Neural cell (in vitro differentiated cells): Measurements from ENCODE around the gene RGS6. TPM values are rescaled to one million over a fixed set of nuclear protein-coding genes. Genes with fewer than 3 reads are reported as not detected.

Experiments used
- H2AFZ ChIP-seq: fragments of 200-600, 300-800 bp; sonication (generic), shearing (Covaris generic); 2 replicates; pipeline ENCODE4 v1.6.0; 2014; ENCODE audit warnings: low read depth, mild to moderate bottlenecking, antibody characterized with exemption, low read length, moderate library complexity
- H3F3A ChIP-seq: fragments of 200-600 bp; shearing (Covaris generic); 2 replicates; pipeline ENCODE4 v1.6.1; 2016; ENCODE audit warnings: mild to moderate bottlenecking, moderate library complexity, mixed read lengths, antibody characterized with exemption, low read length; ENCODE audit not compliant: insufficient read depth, poor library complexity, severe bottlenecking
- H3K27ac ChIP-seq: fragments of 200-600, 300-800 bp; sonication (generic), shearing (Covaris generic); 2 replicates; pipeline ENCODE4 v1.5.1; 2014; ENCODE audit warnings: mild to moderate bottlenecking, low read length, moderate library complexity
- H3K27me3 ChIP-seq: fragments of 300-800, 200-600 bp; sonication (generic), shearing (Covaris generic); 2 replicates; pipeline ENCODE4 v1.6.0; 2014; ENCODE audit warnings: mild to moderate bottlenecking, low read depth, low read length, moderate library complexity; ENCODE audit not compliant: insufficient read depth
- H3K36me3 ChIP-seq: fragments of 300-800, 200-600 bp; sonication (generic), shearing (Covaris generic); 2 replicates; pipeline ENCODE4 v1.5.1; 2014; ENCODE audit warnings: mild to moderate bottlenecking, antibody characterized with exemption, low read length, moderate library complexity; ENCODE audit not compliant: insufficient read depth
- H3K4me2 ChIP-seq: fragments of 300-800, 200-600 bp; sonication (generic), shearing (Covaris generic); 2 replicates; pipeline ENCODE4 v1.6.0; 2014; ENCODE audit warnings: mild to moderate bottlenecking, low read length
- H3K4me3 ChIP-seq: fragments of 300-800, 200-600 bp; sonication (generic), shearing (Covaris generic); 2 replicates; pipeline ENCODE4 v1.5.1; 2014; ENCODE audit warnings: mild to moderate bottlenecking, low read length, moderate library complexity
- H3K79me2 ChIP-seq: fragments of 200-600 bp; shearing (Covaris generic); replicated peaks from 2 replicates; pipeline ENCODE4 v1.6.0; 2014; ENCODE audit warnings: mild to moderate bottlenecking, low read length, moderate library complexity; ENCODE audit not compliant: insufficient read depth
- H3K9ac ChIP-seq: fragments of 300-800, 200-600 bp; sonication (generic), shearing (Covaris generic); 2 replicates; pipeline ENCODE4 v1.6.1; 2016; ENCODE audit warnings: mild to moderate bottlenecking, low read length, mixed read lengths
- H3K9me2 ChIP-seq: fragments of 200-600 bp; shearing (Covaris generic); 2 replicates; pipeline ENCODE4 v1.6.1; 2016; ENCODE audit warnings: mild to moderate bottlenecking, low read length, mixed read lengths; ENCODE audit not compliant: insufficient read depth
- H3K9me3 ChIP-seq: fragments of 200-600, 300-800 bp; sonication (generic), shearing (Covaris generic); 2 replicates; pipeline ENCODE4 v1.6.1; 2016; ENCODE audit warnings: mild to moderate bottlenecking, mixed run types, low read length, moderate library complexity, mixed read lengths
- H4K20me1 ChIP-seq: fragments of 200-600 bp; shearing (Covaris generic); 2 replicates; pipeline ENCODE4 v1.6.1; 2016; ENCODE audit warnings: mild to moderate bottlenecking, mixed run types; ENCODE audit not compliant: insufficient read depth
- CTCF ChIP-seq: fragments of 450-650 bp; IDR thresholded peaks from 2 replicates; pipeline ENCODE4 v1.5.1; 2014; ENCODE audit warnings: antibody characterized with exemption, mild to moderate bottlenecking, moderate library complexity; ENCODE audit not compliant: poor library complexity, severe bottlenecking
- EP300 ChIP-seq: fragments of 450-650 bp; conservative IDR thresholded peaks from 2 replicates; pipeline ENCODE4 v1.6.1; 2014; ENCODE audit warnings: antibody characterized with exemption, mild to moderate bottlenecking, moderate library complexity; ENCODE audit not compliant: poor library complexity, severe bottlenecking
- EZH2 ChIP-seq: fragments of 200-600, 300-800 bp; shearing (Covaris generic), sonication (generic); IDR thresholded peaks from 2 replicates; pipeline ENCODE4 v1.6.1; 2014; ENCODE audit warnings: antibody characterized with exemption, low read length, borderline replicate concordance, mild to moderate bottlenecking; ENCODE audit not compliant: insufficient read depth, poor library complexity, severe bottlenecking
- MXI1 ChIP-seq: fragments of 450-650 bp; conservative IDR thresholded peaks from 2 replicates; pipeline ENCODE4 v1.6.1; 2014; ENCODE audit warnings: antibody characterized with exemption, mild to moderate bottlenecking; ENCODE audit not compliant: poor library complexity, severe bottlenecking
- POLR2AphosphoS5 ChIP-seq: IDR thresholded peaks from 2 replicates; pipeline ENCODE4 v1.6.1; 2012
- RAD21 ChIP-seq: fragments of 450-650 bp; conservative IDR thresholded peaks from 2 replicates; pipeline ENCODE4 v1.6.1; 2014; ENCODE audit warnings: antibody characterized with exemption, mild to moderate bottlenecking, moderate library complexity
- SMC3 ChIP-seq: fragments of 450-650 bp; conservative IDR thresholded peaks from 2 replicates; pipeline ENCODE4 v1.6.1; 2014; ENCODE audit warnings: antibody characterized with exemption, mild to moderate bottlenecking, moderate library complexity; ENCODE audit not compliant: poor library complexity
- TAF1 ChIP-seq: IDR thresholded peaks from 2 replicates; pipeline ENCODE4 v1.6.1; 2012; ENCODE audit warnings: low read depth
- polyA plus RNA-seq: library from polyadenylated mRNA; depleted of rRNA; stranded (reverse); fragments of >200 nt; gene quantifications from 2 replicates; pipeline ENCODE4 v1.2.3, GENCODE V29; 2014
- TF ChIP-seq, protein P1 (sequence below): IDR thresholded peaks from 2 replicates; pipeline ENCODE4 v1.6.1; 2012; ENCODE audit warnings: borderline replicate concordance

RGS6 gene
- polyA plus RNA-seq, 1 donor from 2014 or later: 7.3 TPM

DNA sequence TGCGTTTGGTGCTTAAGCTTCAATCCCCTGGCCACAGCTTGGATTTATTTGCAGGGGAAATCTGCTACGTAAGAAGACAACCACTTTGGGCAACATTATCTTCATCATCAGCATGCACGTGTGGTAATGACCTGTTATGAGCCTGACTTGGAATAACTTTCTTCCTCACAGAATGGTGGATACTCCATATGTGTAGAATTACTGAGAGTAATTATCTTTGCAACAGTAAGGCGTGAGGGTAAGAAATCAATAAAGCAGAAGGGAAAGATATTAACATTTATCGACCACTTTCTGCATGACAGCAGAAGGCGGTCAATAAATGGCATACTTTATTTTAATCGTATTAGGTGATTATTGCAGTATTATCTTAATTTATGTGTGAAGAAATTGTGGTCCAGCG lies 152.7 kb downstream of the RGS6 start:
- Histone ChIP-seq H3K4me2 (no peak overlapping the region), H3K36me3 (no peaks in the 10 kb centered on the region), H3F3A (no peaks in the 10 kb centered on the region), H3K27me3 (no peaks in the 10 kb centered on the region), H3K4me3 (no peak overlapping the region), H4K20me1 (no peaks in the 10 kb centered on the region), H3K9me2 (no peaks in the 10 kb centered on the region), H3K79me2 (no peaks in the 10 kb centered on the region), H3K9ac (no peak overlapping the region), H2AFZ (no peak overlapping the region), H3K27ac (no peak overlapping the region), H3K9me3 (no peaks in the 10 kb centered on the region)
- no peak for TF ChIP-seq CTCF
- no peak for TF ChIP-seq TAF1
- no peak for TF ChIP-seq EZH2
- no peak for TF ChIP-seq SMC3
- TF ChIP-seq POLR2AphosphoS5: no peak
- TF ChIP-seq RAD21: no peak
- no peak for TF ChIP-seq MXI1
- no peak for TF ChIP-seq EP300
- TF ChIP-seq, protein P1, sequence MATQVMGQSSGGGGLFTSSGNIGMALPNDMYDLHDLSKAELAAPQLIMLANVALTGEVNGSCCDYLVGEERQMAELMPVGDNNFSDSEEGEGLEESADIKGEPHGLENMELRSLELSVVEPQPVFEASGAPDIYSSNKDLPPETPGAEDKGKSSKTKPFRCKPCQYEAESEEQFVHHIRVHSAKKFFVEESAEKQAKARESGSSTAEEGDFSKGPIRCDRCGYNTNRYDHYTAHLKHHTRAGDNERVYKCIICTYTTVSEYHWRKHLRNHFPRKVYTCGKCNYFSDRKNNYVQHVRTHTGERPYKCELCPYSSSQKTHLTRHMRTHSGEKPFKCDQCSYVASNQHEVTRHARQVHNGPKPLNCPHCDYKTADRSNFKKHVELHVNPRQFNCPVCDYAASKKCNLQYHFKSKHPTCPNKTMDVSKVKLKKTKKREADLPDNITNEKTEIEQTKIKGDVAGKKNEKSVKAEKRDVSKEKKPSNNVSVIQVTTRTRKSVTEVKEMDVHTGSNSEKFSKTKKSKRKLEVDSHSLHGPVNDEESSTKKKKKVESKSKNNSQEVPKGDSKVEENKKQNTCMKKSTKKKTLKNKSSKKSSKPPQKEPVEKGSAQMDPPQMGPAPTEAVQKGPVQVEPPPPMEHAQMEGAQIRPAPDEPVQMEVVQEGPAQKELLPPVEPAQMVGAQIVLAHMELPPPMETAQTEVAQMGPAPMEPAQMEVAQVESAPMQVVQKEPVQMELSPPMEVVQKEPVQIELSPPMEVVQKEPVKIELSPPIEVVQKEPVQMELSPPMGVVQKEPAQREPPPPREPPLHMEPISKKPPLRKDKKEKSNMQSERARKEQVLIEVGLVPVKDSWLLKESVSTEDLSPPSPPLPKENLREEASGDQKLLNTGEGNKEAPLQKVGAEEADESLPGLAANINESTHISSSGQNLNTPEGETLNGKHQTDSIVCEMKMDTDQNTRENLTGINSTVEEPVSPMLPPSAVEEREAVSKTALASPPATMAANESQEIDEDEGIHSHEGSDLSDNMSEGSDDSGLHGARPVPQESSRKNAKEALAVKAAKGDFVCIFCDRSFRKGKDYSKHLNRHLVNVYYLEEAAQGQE: no peak

GRCh38 chr14:72089625-72090024 lies 157.4 kb downstream of the RGS6 start:
- Histone ChIP-seq H3K4me3 (no peak overlapping the region), H3K9ac (no peak overlapping the region), H3K27ac (no peak overlapping the region), H3K27me3 (no peaks in the 10 kb centered on the region), H3K4me2 (no peak overlapping the region), H4K20me1 (no peaks in the 10 kb centered on the region), H3K9me3 (no peaks in the 10 kb centered on the region), H3K36me3 (no peaks in the 10 kb centered on the region), H2AFZ (no peak overlapping the region), H3F3A (no peaks in the 10 kb centered on the region), H3K79me2 (no peaks in the 10 kb centered on the region), H3K9me2 (no peaks in the 10 kb centered on the region)
- TF ChIP-seq RAD21: no peak
- TF ChIP-seq, protein P1: no peak
- TF ChIP-seq POLR2AphosphoS5: no peak
- no peak for TF ChIP-seq MXI1
